ENCODE measurements around the gene ANO1.

Gene ANO1

DNA sequence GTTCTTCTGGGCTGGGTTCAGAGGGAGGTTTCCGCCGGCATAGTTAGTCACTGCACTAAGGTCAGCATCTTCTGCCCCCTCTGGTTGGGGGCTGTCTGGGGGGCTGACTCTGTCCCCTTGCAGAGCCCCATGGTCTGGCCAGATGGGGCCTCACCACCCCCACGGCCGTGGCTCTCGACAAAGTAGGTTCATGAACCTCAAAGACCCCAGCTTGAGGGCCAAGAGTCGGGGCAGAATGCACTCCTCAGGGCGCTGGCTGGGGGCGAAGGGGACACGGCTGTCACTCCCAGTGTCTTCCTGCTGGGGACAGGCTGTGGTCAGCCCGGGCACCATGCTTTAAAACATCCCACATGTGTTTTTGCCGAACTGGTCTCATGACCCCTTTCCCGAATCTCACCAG is 20.8 kb downstream of the ANO1 start:
- no peak for DNase-seq

DNA sequence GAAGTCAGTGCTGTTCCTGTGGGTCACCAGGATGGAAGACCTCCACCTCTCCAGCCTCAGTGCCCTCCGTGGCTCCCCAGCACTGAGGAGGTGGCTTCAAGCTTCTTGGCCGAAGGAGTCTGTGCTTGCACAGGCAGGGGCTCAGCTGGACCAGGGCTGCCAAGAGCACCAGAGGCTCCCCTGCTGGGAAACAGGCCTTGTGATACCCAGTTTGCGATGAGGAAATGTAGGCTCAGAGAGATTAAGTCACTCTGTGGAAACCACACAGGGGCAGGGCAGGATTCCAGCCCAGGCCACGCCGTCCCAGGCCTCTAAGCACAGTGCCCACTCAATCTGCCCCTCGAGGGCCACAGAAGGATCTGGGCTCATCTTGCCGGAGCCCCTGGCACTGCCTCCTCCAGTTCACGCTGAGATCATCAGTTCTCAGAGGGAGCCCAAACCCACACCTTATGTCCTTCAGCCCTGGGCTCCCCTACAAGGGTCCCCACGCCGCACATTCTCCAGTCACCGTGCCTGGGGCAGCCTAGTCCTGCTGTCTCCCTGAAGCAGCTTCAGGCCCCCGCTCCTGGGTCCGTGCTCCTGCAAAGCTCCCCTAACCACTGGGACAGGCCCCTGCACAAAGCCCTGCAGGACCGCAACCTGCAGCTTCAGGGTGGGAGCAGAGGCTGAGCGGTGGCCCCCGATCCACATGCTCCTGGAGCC is 21.6 kb downstream of the ANO1 start:
- DNase-seq: no peak

DNA sequence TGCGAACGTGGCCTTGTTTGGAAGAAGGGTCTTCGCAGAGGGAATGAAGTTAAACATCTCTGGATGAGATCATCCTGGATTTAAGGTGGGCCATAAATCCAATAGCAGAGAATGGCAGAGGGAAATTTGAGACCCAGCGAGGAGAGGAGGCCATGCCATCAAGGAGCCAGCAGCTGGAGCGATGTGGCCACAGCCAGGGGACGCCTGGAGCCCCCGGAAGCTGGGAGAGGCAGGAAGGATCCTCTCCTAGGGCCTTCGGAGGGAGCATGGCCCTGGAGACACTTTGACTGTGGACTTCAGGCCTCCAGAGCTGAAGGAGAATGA is 22.1 kb downstream of the ANO1 start:
- no peak for DNase-seq

DNA sequence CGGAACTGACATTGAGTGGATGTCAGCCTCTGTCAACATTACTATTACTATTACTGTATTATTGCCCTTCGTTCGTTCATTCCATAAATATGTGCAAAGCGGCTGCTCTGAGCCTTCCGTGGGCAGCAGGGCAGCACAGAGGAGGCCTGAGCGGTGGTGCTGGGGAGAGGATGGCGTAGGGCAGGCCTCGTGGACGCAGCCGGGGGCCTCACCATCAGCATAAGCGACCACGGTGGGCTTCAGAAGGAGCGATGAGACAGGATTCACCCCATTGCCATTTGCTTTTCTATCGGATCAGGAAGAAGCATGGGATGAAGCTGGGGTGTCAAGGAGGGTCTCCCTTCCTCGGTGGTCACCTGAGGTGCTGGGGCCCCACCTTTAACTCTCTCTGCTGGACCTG is 22.7 kb downstream of the ANO1 start:
- DNase-seq: no peak

DNA sequence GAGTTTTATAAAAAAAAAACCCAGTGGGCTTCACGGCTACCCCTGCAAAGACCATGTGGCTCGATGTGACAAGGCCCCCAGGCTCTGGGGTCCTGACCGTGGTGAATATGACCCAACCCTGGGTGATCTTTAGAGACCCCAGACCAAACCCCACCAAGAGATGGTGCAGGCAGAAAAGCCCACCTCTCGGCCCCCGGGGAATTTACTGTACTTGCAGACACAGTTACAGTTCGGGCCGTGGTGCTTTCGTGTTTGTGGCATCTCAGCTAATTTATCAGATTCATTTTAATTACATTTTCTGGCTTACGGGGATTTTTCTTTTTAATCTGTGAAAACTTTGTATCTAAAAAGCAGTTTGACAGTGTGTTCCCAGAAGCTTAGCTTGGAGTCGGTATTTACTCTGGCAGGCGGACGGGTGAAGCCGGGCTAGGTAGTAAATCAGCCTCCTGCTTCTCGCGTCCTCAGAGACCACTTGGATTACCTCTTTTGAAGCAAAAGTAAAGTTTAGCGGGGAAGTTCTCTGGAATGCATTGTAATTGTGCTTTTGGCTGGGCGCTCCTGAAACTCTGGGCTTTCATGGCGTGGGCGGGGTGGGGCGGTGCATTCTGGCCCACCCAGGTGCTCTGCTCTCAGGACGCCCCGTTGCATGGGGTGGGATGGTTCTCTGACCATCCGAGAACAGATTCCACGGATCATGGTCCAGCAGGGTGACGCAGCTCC is 25.3 kb downstream of the ANO1 start:
- peak; percentile 74 for DNase-seq

DNA sequence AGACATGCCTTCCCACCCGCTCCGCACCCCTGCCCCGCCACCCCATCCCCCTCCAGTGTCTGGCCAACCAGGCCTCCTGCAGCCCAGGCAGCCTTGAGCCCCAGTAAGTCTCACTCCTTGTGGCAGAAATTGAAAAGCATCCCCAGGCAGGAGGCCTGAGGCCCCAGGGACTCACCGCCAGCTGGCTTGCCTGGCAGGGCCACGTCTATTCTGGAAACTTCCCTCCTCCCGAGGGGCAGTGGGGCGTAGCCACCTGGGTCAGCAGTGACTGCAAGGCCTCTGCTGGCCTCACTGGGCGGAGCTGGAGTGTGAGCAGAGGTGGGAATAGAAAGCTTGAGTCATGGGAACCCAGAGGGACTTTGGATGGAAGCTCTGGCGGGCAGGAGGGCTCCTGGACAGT is 26.3 kb downstream of the ANO1 start:
- DNase-seq: no peak

DNA sequence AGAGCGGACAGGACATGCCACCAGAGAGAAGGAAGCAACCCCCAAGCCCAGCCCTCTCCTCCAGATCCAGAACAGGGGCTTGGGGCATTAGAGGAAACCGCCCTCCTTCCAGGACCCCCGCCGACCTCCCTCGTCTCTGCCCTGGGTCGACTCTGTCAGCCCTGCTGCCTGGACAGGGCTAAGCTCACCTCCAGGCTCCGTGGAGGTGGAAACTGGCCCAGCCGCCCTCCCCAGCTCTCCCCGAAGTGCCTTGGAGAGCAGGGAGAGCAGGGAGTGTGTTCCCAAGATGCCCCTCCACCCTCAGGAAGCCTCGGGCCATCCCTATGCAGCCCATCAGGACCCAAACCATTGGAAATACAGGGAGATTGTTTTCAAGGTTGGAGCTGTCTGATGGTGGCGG is 26.8 kb downstream of the ANO1 start:
- DNase-seq: no peak

DNA sequence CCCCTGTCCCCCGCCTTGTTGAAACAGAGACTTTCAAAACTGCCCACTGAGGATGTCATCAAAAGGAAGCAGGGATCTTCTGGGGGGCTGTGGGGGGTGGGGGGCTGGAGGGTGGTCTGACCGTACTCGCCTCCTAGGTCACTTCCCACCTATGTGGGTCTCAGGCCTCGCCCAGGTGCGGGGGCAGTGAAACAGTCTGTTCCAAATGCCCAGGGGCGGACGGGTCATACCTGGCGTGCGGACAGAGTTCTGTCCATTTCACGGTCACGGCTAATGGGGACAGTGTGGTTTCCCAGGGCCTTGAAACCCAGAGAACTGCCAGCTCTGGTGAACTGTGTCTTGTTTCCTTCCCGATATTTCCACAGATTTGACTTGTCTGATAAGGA is 27.2 kb downstream of the ANO1 start:
- DNase-seq: no peak

DNA sequence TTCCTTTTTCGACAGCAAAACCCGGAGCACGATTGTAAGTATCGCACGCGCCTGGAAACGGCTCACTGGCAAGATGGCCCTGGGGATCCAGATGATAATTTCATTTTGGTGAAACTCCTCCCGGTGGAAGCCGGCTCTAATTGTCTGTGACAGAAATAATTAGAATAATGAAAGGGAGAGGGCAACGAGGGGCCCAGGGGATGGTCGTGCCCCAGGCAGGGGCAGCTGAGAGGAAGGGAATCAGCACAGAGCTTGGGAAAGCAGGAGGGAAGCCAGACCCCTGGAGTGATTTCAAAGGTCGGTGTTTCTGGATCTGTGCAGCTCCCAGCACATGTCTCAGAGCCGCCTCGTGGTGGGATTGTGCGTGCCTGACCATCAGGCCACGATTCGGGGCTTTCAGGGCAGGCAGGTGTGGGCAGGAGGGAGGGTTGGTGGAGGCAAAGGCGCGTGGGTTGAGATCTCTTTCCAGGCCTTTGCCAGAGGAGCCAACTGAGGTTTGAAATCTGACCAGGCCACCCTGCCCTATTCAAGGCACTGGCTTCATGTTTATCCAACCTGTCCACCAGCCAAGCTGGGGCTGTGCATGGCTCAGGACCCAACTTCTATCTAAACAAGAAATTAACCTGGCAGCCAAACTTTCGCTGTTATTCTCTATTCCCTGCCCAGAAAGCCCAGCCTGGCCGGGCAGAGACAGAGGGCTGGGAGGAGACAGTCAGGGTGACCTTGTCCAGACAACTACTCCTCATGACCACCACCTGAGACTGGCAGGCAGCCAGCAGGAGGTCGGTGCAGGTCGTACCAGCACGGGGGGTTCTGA is 27.8 kb downstream of the ANO1 start:
- DNase-seq: peak; percentile 61

DNA sequence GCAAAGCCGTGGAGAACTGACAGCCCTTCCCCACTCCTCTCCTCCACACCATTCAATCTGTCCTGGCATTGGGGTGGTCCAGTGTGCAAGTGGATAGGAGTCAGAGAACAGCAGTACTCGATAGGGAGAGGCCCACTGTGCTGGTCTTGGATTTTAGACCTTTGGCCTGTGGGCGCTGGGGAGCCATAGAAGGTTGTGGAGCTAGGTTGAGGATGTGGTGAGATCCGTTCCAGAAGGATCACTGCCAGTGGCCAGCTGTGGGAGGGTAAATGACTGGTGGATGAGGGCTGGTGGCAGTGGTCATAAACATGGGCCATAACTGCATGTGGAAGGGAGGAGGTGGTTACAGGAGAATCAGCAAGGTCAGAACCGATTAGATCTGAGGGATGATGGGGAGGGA is 28.6 kb downstream of the ANO1 start:
- no peak for DNase-seq

DNA sequence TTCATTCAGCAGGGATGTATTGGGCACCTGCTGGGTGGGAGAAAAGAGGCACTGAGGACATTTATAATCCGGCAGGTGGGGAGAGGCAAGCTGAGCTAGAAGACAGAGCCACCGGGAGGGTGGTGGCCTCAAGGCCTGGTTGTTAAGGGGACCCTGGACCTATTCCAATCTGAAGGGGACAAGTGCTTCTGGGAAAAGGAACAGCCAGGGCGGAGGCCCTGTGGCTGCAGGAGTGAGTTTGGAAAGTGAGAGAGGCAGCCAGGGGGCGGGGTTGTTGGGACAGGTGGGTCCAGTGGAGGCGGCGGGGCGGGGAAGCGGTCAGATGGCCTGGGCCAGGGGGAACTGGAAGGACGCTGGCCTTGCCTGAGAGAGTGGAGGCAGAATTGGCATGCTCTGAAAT is 29.1 kb downstream of the ANO1 start:
- DNase-seq: no peak

DNA sequence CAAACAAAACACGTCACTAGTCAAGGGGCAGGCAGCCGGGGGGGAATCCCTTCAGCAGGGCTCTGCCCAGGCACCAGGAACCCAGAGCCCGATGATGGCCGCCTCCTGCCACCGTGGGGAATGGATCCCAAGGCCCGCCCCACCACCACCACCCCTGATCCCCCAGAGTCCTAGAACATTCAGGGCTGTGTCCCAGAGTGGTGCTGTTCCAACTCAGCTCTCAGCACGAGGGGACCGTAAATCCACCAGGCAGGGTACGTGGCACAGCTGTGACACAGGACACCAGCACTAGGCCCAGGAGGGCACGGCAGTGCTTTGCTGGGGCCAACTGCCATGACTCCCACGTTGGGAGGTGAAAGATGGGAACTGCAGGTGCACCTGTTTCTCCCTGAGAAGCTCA is 29.6 kb downstream of the ANO1 start:
- no peak for DNase-seq

DNA sequence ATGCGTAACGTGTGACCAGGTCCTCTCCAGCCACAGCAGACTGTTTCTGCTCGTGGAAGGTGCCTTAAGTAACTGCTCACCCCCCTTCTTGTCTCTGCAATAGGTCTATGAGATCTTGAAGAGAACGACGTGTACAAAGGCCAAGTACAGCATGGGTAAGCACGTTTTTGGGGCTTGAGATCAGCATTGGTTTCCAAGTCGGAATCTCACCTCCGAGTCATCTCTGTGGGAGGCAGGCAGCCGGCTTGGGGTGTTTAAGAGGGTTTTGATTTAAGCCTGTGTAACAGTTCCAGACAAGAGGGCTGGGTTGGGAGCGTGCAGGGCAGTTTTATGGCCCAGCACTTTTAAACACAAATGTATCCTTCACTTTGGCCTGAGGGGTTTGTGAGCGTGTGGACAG is 30.1 kb downstream of the ANO1 start:
- DNase-seq: no peak

DNA sequence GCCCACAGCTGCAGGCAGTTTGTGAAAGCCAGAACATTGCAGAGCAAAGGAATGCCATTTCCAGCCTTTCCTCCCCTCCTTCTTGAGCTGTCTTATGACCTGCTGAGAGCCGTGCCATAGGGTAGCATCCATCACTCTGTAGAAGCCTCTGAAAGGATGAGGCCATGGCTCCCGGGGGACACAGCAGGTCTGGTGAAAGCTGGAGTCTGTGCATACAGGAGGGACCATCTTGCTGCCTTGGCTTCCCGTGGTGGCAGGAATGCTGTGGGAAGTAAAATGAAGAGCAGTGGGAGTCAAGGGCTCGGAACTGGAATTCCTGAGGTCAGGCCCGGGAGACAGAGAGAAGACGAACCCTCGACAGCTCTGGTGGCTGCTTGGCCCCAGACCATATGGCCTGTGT is 30.9 kb downstream of the ANO1 start:
- no peak for DNase-seq

DNA sequence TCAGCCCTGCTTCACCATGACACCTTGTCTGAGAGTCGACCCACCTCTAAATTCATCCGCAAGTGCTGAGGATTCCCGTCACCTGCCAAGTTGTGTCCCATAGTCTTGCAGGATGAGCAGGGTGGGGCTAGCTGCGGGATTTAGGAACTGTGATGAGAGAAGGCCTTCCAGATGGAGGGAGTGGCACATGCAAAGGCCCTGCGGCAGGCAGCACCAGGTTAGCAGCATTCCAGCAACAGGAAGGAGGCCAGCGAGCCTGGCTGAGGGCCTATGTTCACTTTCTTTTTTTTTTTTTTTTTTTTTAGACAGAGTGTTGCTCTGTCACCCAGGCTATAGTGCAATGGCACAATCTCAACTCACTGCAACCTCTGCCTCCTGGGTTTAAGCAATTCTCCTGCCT is 31.8 kb downstream of the ANO1 start:
- no peak for DNase-seq

DNA sequence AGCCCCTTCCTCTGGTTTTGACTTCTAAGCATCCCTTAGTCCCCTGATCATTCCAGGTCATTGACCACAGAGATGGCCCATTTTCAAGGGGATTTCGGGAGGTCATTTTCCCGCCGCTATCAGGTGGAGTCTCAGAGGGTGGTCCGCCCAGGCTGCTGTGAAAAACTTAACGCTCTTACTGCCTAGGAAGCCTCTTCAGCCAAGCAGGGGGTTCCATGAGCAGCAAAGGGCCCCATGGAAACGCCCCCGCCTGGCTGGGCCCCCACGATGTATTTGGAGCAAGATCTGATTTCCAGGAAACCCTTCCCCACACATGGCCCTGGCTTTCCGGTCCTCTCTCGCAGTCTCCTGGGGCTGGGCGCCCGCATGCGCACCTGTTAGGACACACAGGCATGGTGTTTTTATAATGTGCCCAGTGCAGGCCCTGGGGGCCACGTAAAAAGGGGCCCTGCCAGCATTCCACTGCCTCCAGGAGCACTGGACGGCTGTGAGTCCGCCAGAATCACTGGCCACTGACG is 32.5 kb downstream of the ANO1 start:
- DNase-seq: no peak

DNA sequence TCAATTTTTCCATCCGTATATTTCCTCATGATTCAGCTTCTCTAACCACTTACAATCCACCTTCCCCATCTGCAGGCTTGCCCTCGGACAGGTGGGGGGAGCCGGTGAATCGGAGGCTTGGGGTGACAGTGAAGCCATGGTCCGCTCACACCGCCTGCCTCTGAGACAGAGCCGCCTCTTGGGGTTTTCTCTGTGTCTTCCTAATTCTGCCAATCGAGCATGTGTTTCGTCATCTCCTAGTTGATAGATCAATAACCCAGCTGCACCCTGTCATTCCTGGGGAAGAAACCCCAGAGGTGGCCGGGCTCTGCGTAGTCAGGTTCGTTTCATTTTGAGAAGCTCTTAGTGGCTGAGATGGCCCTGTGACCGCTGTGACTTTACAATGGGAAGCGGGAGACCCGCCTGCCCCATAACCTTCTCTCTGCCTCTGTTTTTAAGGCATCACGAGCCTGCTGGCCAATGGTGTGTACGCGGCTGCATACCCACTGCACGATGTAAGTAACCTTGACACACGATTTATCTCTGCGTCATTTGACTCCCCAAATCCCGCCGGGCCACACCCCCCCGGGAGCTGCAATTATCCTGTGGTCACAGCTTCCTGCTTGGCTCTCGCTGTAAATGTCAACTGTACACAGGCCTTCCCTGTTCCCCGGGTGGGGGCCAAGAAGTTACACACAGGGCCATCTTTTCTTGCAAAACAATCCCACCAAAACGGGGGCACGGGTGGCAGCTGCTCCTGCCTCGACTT is 33.3 kb downstream of the ANO1 start:
- peak; percentile 78 for DNase-seq

DNA sequence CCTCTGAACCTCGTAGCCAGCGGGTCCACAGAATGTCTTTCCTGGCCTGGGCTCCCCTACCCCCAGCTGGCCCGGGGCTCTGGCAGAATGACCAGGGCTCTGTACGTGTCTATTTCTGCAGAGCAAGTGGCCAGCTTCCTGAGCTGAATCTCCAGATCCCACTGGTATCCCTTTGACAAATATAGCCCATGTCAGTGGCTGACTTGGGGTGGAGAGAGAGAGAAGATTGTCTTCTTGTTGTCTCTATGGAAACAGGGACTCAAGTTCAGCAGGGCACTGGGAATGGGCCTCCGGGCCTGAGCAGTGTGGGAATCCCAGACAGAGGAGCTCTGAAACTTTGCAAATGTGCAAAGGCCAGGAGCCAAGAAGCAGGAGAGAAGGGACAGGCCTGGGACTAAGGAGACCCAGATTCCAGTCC is 33.9 kb downstream of the ANO1 start:
- peak; percentile 53 for DNase-seq

DNA sequence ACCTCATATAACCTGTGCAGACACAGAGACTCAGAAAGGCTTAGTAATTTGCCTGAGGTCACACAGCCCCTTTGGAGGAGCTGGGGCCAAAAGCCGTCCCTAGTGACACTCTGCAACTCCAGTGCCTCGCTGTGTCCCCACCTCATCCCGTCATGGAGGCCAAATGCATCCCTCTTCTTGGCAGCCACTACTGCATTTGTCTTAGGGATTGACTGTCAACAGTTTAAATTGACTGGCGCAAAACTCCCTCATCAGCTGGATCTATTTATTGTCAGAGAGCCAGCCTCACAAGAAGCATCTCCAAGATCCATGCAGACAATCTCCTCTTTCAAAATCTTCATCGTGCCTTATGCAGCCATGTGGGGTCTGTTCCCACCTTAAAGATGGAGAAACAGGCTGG is 35.7 kb downstream of the ANO1 start:
- DNase-seq: no peak

DNA sequence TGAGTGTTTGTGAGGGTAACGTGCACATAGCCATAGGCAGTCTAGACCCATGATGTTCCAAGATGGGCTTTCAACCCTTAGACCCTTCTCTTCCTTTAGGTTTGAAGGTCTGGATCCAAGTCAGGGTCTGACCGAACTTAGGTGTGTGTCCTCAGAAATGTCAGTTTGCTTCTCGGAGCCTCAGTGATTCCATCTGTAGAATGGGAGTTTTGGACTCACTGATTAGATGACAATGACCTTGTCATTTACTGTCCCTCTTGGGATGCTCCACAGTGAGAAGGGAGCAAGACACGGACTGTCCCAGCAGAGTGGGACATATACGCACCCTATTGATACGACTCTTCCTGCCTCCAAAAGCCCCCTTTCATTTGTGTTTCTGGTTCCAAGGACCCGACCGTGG is 37.7 kb downstream of the ANO1 start:
- no peak for DNase-seq

DNA sequence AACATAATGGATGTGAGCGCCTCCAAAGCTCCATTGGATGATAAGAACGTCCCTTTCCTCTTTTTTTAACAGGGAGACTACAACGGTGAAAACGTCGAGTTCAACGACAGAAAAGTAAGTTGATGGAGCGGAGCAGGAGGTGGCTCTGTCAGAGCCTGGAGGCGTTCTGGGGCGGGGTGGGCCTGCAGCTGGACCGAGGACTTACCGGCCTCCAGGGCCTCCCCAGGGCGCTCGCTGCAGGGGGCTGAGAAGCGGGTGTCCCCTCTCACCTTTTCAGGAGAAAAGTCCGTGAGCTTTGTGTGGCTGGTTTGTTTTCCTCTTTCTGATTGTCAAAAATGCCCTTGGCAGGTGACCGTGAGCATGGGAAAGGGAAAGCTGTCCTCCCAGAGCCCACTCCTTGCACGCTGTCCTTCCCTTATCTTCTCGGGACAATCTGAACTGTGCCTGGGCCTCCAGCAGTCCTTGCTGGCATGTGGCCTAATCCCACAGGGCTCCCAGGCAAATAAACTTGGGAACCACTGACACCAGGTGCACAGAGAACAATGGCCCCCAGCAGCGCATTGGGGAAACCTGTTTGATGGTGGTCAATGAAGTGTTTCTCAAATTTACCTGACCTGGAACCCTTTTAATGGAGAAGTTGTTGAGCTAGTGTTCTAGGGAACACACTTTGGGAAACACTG is 38.4 kb downstream of the ANO1 start:
- no peak for DNase-seq

DNA sequence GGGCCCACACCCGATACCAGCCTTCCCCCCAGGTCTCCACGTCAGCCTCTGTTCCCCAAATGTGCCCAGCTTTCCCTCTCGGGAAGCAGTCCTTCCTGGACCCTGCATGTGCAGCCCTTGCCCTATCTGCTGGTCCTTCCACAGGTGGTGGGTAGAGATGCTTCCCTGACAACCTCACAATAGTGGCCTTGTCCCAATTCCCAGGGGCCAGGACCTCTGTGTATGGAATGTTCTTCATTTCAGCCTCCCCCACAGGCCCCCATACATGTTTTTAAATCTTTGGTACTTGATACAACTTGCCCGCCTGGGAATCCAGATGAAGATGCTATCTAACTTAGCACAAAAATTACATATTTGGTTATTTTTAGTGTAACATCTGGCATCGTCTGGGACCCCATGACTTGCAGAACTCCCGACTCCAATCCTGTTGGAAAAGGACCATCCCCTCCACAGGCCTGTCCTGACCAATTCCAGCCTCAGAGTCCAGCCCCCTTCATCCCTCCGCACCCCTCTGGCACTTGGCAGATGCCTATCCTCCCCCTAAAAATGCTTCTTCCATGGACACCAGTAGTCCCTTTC is 39.5 kb downstream of the ANO1 start:
- no peak for DNase-seq

Data from right hindlimb (tissue), 1 donor.